ENCODE measurements around the gene MRPL11. TPM values are rescaled to one million over a fixed set of nuclear protein-coding genes. Genes with fewer than 3 reads are reported as not detected.
A peak's percentile ranks its signal among the peaks of the same experiment; 100 is the strongest.

The MRPL11 gene
- total RNA-seq, 1 donor, result 33.3 TPM

GRCh38 chr11:66391322-66391721 lies 47.3 kb downstream of the MRPL11 start:
- Histone ChIP-seq H3K36me3 (ENCODE audit: insufficient read depth, low read length) (no peaks in the 10 kb centered on the region), H3K79me2 (ENCODE audit: insufficient read depth, low read length) (no peaks in the 10 kb centered on the region)

DNA sequence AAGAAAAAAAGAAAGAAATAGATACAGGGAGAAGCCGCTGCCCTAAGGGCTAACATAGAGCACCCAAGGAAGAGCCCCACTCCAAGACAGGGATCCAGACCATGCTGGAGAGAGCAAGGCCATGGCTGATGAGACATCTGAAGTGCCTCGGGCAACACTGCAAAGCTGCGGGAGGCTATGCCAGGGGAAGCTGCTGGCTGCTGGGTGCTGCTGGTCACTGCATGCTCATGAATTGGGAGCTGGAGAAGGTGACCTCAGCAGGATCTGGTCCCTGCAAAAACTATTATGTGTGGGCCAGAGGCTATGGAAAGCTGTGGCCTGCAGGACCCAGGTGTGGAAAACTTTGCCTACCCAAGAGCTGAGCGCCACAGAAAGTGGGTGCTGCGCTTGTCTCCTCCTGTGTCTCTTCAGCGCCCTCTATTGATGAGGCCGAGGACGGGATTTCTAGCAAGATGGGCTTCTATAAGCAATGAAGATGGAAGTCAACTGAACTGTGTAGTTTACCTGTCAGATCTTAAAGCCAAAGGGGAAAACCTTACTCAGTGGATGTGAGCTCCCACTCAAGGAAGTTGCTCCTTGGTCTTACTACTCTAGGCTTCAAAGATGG lies 49.8 kb downstream of the MRPL11 start:
- peak; percentile 86 for TF ChIP-seq CTCF (IDR thresholded peaks at IDR 0.05; ENCODE audit: extremely low read depth, low read depth, low read length)
- DNase-seq (ENCODE audit: insufficient read length, low spot score, missing footprints), result no peak

More at GRCh38 chr11:66391322-66391721, 47.3 kb downstream of the MRPL11 start:
- Histone ChIP-seq H4K20me1 (ENCODE audit: insufficient read depth, low read length) (no peaks in the 10 kb centered on the region), H2AFZ (ENCODE audit: low read length) (no peak overlapping the region), H3K4me1 (ENCODE audit: insufficient read depth, low read length) (peaks cover 2% of the 10 kb centered on the region), H3K4me3 (ENCODE audit: insufficient read depth, low read length) (no peak overlapping the region), H3K4me2 (ENCODE audit: insufficient read depth, low read length) (no peak overlapping the region), H3K9me3 (ENCODE audit: low read depth, low read length) (no peaks in the 10 kb centered on the region), H3K27me3 (ENCODE audit: insufficient read depth, low read length) (peaks cover 7% of the 10 kb centered on the region), H3K27ac (ENCODE audit: low read depth, low read length) (no peak overlapping the region)
- no peak for DNase-seq (ENCODE audit: insufficient read length, low spot score, missing footprints)
- no peak for TF ChIP-seq CTCF (IDR thresholded peaks at IDR 0.05; ENCODE audit: extremely low read depth, low read depth, low read length)

DNA sequence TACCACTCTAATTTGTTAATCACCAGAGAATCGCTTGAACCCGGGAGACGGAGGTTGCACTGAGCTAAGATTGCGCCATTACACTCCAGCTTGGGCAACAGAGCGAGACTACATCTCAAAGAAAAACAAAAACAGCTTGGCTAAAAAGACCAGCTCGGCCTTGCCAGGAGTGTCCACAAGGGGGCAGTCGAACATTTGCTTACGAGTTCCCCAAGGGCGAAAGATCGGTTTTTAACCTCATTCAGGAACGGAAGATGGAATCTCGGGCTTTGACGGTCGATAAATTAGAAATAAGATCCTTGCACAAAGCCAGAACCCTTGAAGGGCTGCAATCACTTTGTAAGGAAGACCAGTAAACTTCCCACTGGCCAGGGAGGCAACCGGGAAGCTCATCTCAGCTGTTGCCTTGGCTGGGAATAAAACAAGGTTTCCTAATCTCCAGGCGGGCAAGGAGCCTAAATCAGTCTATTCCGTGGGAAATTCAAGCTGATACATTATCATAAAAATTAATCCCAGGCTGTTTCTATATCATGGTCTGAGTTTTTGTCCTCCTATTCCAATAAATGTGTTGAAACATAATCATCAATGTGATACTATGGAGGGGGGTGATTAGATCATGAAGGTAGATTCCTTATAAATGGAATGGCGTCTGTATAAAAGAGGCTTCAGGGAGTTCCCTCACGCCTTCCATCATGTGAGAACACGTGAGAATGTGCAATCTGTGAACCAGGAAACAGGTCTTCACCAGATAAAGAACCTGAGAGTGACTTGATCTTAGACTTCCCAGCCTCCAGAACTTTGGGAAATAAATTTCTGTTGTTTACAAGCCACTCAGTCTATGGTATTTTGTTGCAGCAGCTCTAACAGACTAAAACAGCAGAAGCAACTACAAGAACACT lies 52.2 kb downstream of the MRPL11 start:
- H2AFZ ChIP-seq (ENCODE audit: low read length), result peak overlapping the region; percentile 97
- H3K4me3 ChIP-seq (ENCODE audit: insufficient read depth, low read length), result peak overlapping the region; percentile 65
- no peaks in the 10 kb centered on the region for H3K9me3 ChIP-seq (ENCODE audit: low read depth, low read length)
- peaks cover 3% of the 10 kb centered on the region for H3K4me1 ChIP-seq (ENCODE audit: insufficient read depth, low read length)
- peak overlapping the region; percentile 95 for H3K4me2 ChIP-seq (ENCODE audit: insufficient read depth, low read length)
- H4K20me1 ChIP-seq (ENCODE audit: insufficient read depth, low read length), result no peaks in the 10 kb centered on the region
- no peaks in the 10 kb centered on the region for H3K79me2 ChIP-seq (ENCODE audit: insufficient read depth, low read length)
- H3K27me3 ChIP-seq (ENCODE audit: insufficient read depth, low read length), result peaks cover 4% of the 10 kb centered on the region
- H3K36me3 ChIP-seq (ENCODE audit: insufficient read depth, low read length), result no peaks in the 10 kb centered on the region
- TF ChIP-seq CTCF (IDR thresholded peaks at IDR 0.05; ENCODE audit: extremely low read depth, low read depth, low read length), result peak; percentile 99
- DNase-seq (ENCODE audit: insufficient read length, low spot score, missing footprints), result peak; percentile 90
- H3K27ac ChIP-seq (ENCODE audit: low read depth, low read length), result no peak overlapping the region

More for the DNA sequence above, 49.8 kb downstream of the MRPL11 start:
- peaks cover 3% of the 10 kb centered on the region for H3K4me1 ChIP-seq (ENCODE audit: insufficient read depth, low read length)
- no peaks in the 10 kb centered on the region for H3K36me3 ChIP-seq (ENCODE audit: insufficient read depth, low read length)
- H3K79me2 ChIP-seq (ENCODE audit: insufficient read depth, low read length), result no peaks in the 10 kb centered on the region
- no peak overlapping the region for H3K4me3 ChIP-seq (ENCODE audit: insufficient read depth, low read length)
- no peaks in the 10 kb centered on the region for H3K9me3 ChIP-seq (ENCODE audit: low read depth, low read length)
- peaks cover 4% of the 10 kb centered on the region for H3K27me3 ChIP-seq (ENCODE audit: insufficient read depth, low read length)
- H2AFZ ChIP-seq (ENCODE audit: low read length), result no peak overlapping the region
- H3K27ac ChIP-seq (ENCODE audit: low read depth, low read length), result no peak overlapping the region
- H4K20me1 ChIP-seq (ENCODE audit: insufficient read depth, low read length), result no peaks in the 10 kb centered on the region
- H3K4me2 ChIP-seq (ENCODE audit: insufficient read depth, low read length), result no peak overlapping the region

Small RNA genes lying within 50 kb of the gene (small RNA-seq; reads per million reads assigned to genes)
- gene RF00416 (not detected), gene RNU1-84P (0.60 reads per million)

Other genes starting within 250 kb of the MRPL11 start
- gene KLC2, start 181.1 kb downstream of the MRPL11 start, total RNA-seq, result 21.7 and 33.9 TPM in 2 replicates
- gene RAB1B, start 170.2 kb downstream of the MRPL11 start, total RNA-seq, result 75.3 and 75.4 TPM in 2 replicates
- gene CNIH2, start 160.7 kb downstream of the MRPL11 start, total RNA-seq, result under 0.01 TPM in 1 of 2 replicates, not detected in the other
- gene YIF1A, start 149.7 kb downstream of the MRPL11 start, total RNA-seq, result 165 and 182 TPM in 2 replicates
- 0.29 and 0.36 TPM in 2 replicates for gene TMEM151A, start 147.0 kb downstream of the MRPL11 start, total RNA-seq
- gene CD248, start 121.8 kb downstream of the MRPL11 start, total RNA-seq, result 103 and 107 TPM in 2 replicates
- gene RIN1, start 102.4 kb downstream of the MRPL11 start, total RNA-seq, result 27.1 and 31.8 TPM in 2 replicates
- gene BRMS1, start 93.7 kb downstream of the MRPL11 start, total RNA-seq, result 43.0 and 43.1 TPM in 2 replicates
- gene B4GAT1, start 91.2 kb downstream of the MRPL11 start, total RNA-seq, result 20.6 and 21.2 TPM in 2 replicates
- under 0.01 and 0.29 TPM in 2 replicates for gene SLC29A2, start 67.1 kb downstream of the MRPL11 start, total RNA-seq
- gene NPAS4, start 17.8 kb downstream of the MRPL11 start, total RNA-seq, result 0.36 TPM in 1 of 2 replicates, not detected in the other
- 18.9 and 19.2 TPM in 2 replicates for gene PELI3, start 28.1 kb upstream of the MRPL11 start, total RNA-seq
- 35.8 and 36.5 TPM in 2 replicates for gene DPP3, start 41.6 kb upstream of the MRPL11 start, total RNA-seq
- gene BBS1, start 71.8 kb upstream of the MRPL11 start, total RNA-seq, result 39.2 and 43.8 TPM in 2 replicates
- 9.4 and 10.5 TPM in 2 replicates for gene ZDHHC24, start 107.2 kb upstream of the MRPL11 start, total RNA-seq
- gene ACTN3, start 108.1 kb upstream of the MRPL11 start, total RNA-seq, result under 0.01 TPM in 1 of 2 replicates, not detected in the other
- 41.3 and 45.6 TPM in 2 replicates for gene CTSF, start 129.8 kb upstream of the MRPL11 start, total RNA-seq
- 0.88 and 1.1 TPM in 2 replicates for gene CCDC87, start 154.2 kb upstream of the MRPL11 start, total RNA-seq
- gene CCS, start 154.3 kb upstream of the MRPL11 start, total RNA-seq, result 35.8 and 43.3 TPM in 2 replicates
- 22.4 and 25.3 TPM in 2 replicates for gene RBM14, start 177.8 kb upstream of the MRPL11 start, total RNA-seq
- 80.4 and 84.0 TPM in 2 replicates for gene RBM4, start 199.9 kb upstream of the MRPL11 start, total RNA-seq
- gene RBM4B, start 239.0 kb upstream of the MRPL11 start, total RNA-seq, result 19.2 and 21.8 TPM in 2 replicates